ENCODE data around the gene GPR137C. TPM values are rescaled to one million over a fixed set of nuclear protein-coding genes. Genes with fewer than 3 reads are reported as not detected.

GPR137C gene
- total RNA-seq, 1 experiment from 2014 or later = 0.16 TPM

DNA sequence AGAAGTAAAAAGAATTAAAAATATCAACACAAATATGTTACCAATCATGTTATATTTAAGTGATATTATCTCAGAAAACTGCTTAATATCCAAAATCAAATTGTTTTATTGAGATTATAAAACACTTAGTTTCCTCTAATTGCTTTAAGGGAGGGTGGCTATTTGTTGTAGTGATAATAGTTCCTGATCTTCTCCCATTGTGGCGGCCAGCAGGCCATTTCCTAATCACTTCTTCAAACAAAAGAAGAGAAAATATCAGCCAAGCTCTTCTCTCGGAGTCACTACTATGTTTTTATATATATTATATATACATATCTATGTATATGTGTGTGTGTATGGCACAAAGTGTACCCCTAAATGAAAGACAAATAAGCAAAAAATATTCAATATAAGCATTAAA is 111.2 kb downstream of the GPR137C start:
- no peak for DNase-seq (ENCODE audit: low read depth)

GRCh38 chr14:52678591-52678990 is 126.0 kb downstream of the GPR137C start:
- DNase-seq (ENCODE audit: low read depth) = no peak

DNA sequence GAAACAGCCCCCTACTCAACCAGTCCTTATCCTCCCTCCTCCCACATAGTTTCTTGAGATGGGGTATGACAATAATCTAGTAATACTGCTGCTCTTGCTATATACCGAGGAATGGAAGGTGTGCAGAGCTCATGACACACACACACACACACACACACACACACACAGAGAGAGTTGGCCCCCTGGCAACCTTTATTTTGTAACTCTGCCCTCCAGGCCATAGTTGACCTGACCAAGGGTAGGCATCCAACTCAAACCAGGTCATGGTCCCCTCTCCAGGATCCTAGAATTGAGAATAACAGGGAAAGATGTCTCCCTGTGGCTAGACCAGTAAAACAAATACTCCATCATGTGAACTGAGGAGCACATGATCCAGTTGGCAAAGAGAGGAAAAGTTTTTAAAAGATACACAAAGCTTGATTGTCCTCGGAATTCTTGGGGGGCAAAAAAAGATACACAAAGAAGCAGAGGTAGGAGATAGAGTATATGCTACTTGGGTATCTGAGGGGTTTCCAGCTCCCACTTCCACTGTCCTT is 131.4 kb downstream of the GPR137C start:
- DNase-seq (ENCODE audit: low read depth) = no peak

- no peak for DNase-seq (ENCODE audit: low read depth)
Measured at GRCh38 chr14:52686176-52686575, 133.5 kb downstream of the GPR137C start.

Other genes starting within 250 kb of the GPR137C start
- gene PTGER2, start 238.5 kb upstream of the GPR137C start, total RNA-seq (2014; rRNA removed; shearing (Covaris generic)) = not detected in 2 replicates
- 1.8 and 2.4 TPM in 2 replicates for gene TXNDC16, start 331 bp upstream of the GPR137C start, total RNA-seq (2014; rRNA removed; shearing (Covaris generic))
- 103 and 112 TPM in 2 replicates for gene ERO1A, start 142.7 kb downstream of the GPR137C start, total RNA-seq (2014; rRNA removed; shearing (Covaris generic))
- 142 and 153 TPM in 2 replicates for gene PSMC6, start 154.4 kb downstream of the GPR137C start, total RNA-seq (2014; rRNA removed; shearing (Covaris generic))
- 6.8 and 9.7 TPM in 2 replicates for gene STYX, start 177.3 kb downstream of the GPR137C start, total RNA-seq (2014; rRNA removed; shearing (Covaris generic))
- gene GNPNAT1, start 238.8 kb downstream of the GPR137C start, total RNA-seq (2014; rRNA removed; shearing (Covaris generic)) = 55.5 and 69.2 TPM in 2 replicates